Smooth muscle cell (in vitro differentiated cells): ENCODE measurements around the gene SLC38A9. TPM values are rescaled to one million over a fixed set of nuclear protein-coding genes. Genes with fewer than 3 reads are reported as not detected.
A peak's percentile ranks its signal among the peaks of the same experiment; 100 is the strongest.

Experiments used
- DNase-seq: peaks from one replicate; lab custom pipeline; 2025; ENCODE audit not compliant: unreplicated experiment; lab: John Stamatoyannopoulos, UW
- H2AFZ ChIP-seq: fragments of 200-600 bp; sonication (generic); 2 replicates; pipeline ENCODE4 v1.6.0; 2016; ENCODE audit warnings: antibody characterized with exemption, low read depth, mild to moderate bottlenecking
- H3F3A ChIP-seq: fragments of 200-600 bp; sonication (generic); 2 replicates; pipeline ENCODE4 v1.6.0; 2017; ENCODE audit warnings: antibody characterized with exemption, low read depth
- H3K27ac ChIP-seq: fragments of 200-600 bp; sonication (generic); 2 replicates; pipeline ENCODE4 v1.5.1; 2016; ENCODE audit warnings: low read depth, mild to moderate bottlenecking
- H3K27me3 ChIP-seq: fragments of 200-600 bp; sonication (generic); 2 replicates; pipeline ENCODE4 v1.6.1; 2016; ENCODE audit warnings: low read depth, mild to moderate bottlenecking
- H3K36me3 ChIP-seq: fragments of 200-600 bp; sonication (generic); 2 replicates; pipeline ENCODE4 v1.5.1; 2016; ENCODE audit warnings: low read depth
- H3K4me1 ChIP-seq: fragments of 200-600 bp; sonication (generic); 2 replicates; pipeline ENCODE4 v1.5.1; 2016; ENCODE audit warnings: low read depth
- H3K4me2 ChIP-seq: fragments of 200-600 bp; sonication (generic); 2 replicates; pipeline ENCODE4 v1.6.0; 2016; ENCODE audit warnings: mild to moderate bottlenecking
- H3K4me3 ChIP-seq: fragments of 200-600 bp; sonication (generic); 2 replicates; pipeline ENCODE4 v1.5.1; 2016; ENCODE audit warnings: mild to moderate bottlenecking
- H3K79me2 ChIP-seq: fragments of 200-600 bp; sonication (generic); 2 replicates; pipeline ENCODE4 v1.6.0; 2016; ENCODE audit warnings: low read depth, mild to moderate bottlenecking
- H3K9ac ChIP-seq: fragments of 200-600 bp; sonication (generic); 2 replicates; pipeline ENCODE4 v1.6.0; 2016; ENCODE audit warnings: low read depth
- H3K9me3 ChIP-seq: fragments of 200-600 bp; sonication (generic); replicated peaks from 2 replicates; pipeline ENCODE4 v1.5.1; 2016; ENCODE audit warnings: low read depth
- H4K20me1 ChIP-seq: fragments of 200-600 bp; sonication (generic); 2 replicates; pipeline ENCODE4 v1.6.0; 2016; ENCODE audit warnings: low read depth
- CTCF ChIP-seq: fragments of 200-600 bp; sonication (generic); IDR thresholded peaks from 2 replicates; pipeline ENCODE4 v1.5.1; 2017; ENCODE audit warnings: borderline replicate concordance, mild to moderate bottlenecking, antibody characterized with exemption; ENCODE audit not compliant: insufficient read depth, poor library complexity, severe bottlenecking
- WGBS: methylation state at CpG from one replicate; pipeline ENCODE4 v1.1.7; 2016; ENCODE audit warnings: low lambda C conversion rate; 5-methylcytosine and 5-hydroxymethylcytosine counted together
- polyA plus RNA-seq: library from polyadenylated mRNA; unstranded; fragments of >200 nt; fragmentation: Nextera tagmentation; extraction: Ambion mirVana; gene quantifications from 2 replicates; pipeline ENCODE4 v1.2.1, GENCODE V29; 2016
- total RNA-seq: library from RNA; depleted of rRNA; stranded (reverse); fragments of >200 nt; gene quantifications from 2 replicates; pipeline ENCODE4 v1.2.3, GENCODE V29; 2014

Gene SLC38A9
- total and polyA plus RNA-seq, 2 experiments from 2014 or later = 19.8 to 41.0 TPM

GRCh38 chr5:55657443-55657842, 54.7 kb downstream of the SLC38A9 start:
- H3K79me2 ChIP-seq = no peaks in the 10 kb centered on the region
- H3K27me3 ChIP-seq = no peaks in the 10 kb centered on the region
- H4K20me1 ChIP-seq = no peaks in the 10 kb centered on the region
- no peak for DNase-seq
- no peak overlapping the region for H3K9ac ChIP-seq
- H3K4me1 ChIP-seq = no peaks in the 10 kb centered on the region
- 75% methylated on average over 2 of the region's 2 CpGs for WGBS
- H3K9me3 ChIP-seq = no peaks in the 10 kb centered on the region
- no peak overlapping the region for H3K4me2 ChIP-seq
- no peaks in the 10 kb centered on the region for H3F3A ChIP-seq
- H3K36me3 ChIP-seq = no peaks in the 10 kb centered on the region
- TF ChIP-seq CTCF = no peak
- no peak overlapping the region for H3K4me3 ChIP-seq
- H3K27ac ChIP-seq = no peak overlapping the region
- no peak overlapping the region for H2AFZ ChIP-seq

- Histone ChIP-seq H2AFZ (no peak overlapping the region), H3F3A (peaks cover 8% of the 10 kb centered on the region), H3K79me2 (no peaks in the 10 kb centered on the region), H3K9ac (no peak overlapping the region), H4K20me1 (no peaks in the 10 kb centered on the region), H3K36me3 (no peaks in the 10 kb centered on the region), H3K27ac (peak overlapping the region; percentile 41), H3K27me3 (no peaks in the 10 kb centered on the region), H3K4me1 (peaks cover 7% of the 10 kb centered on the region), H3K4me3 (no peak overlapping the region), H3K9me3 (no peaks in the 10 kb centered on the region), H3K4me2 (peak overlapping the region; percentile 32)
- no peak for DNase-seq
- 22% methylated on average over 3 of the region's 3 CpGs for WGBS
- no peak for TF ChIP-seq CTCF
Observed at GRCh38 chr5:55650386-55650785, 61.7 kb downstream of the SLC38A9 start.

GRCh38 chr5:55649963-55650362, 62.2 kb downstream of the SLC38A9 start:
- Histone ChIP-seq H3K4me2 (peak overlapping the region; percentile 32), H3K9ac (no peak overlapping the region), H3K4me1 (peaks cover 7% of the 10 kb centered on the region), H3K36me3 (no peaks in the 10 kb centered on the region), H3K27ac (peak overlapping the region; percentile 41), H3K9me3 (no peaks in the 10 kb centered on the region), H3K79me2 (no peaks in the 10 kb centered on the region), H3K27me3 (no peaks in the 10 kb centered on the region), H2AFZ (no peak overlapping the region), H4K20me1 (no peaks in the 10 kb centered on the region), H3K4me3 (no peak overlapping the region), H3F3A (peaks cover 8% of the 10 kb centered on the region)
- DNase-seq = no peak
- no peak for TF ChIP-seq CTCF

- no peaks in the 10 kb centered on the region for H3K27me3 ChIP-seq
- H4K20me1 ChIP-seq = no peaks in the 10 kb centered on the region
- peaks cover 4% of the 10 kb centered on the region for H3K4me1 ChIP-seq
- no peak overlapping the region for H3K9ac ChIP-seq
- H3K79me2 ChIP-seq = no peaks in the 10 kb centered on the region
- H3K27ac ChIP-seq = peak overlapping the region; percentile 43
- no peaks in the 10 kb centered on the region for H3K36me3 ChIP-seq
- TF ChIP-seq CTCF = no peak
- H3K4me2 ChIP-seq = no peak overlapping the region
- no peak overlapping the region for H3K4me3 ChIP-seq
- no peaks in the 10 kb centered on the region for H3K9me3 ChIP-seq
- H2AFZ ChIP-seq = no peak overlapping the region
- no peak for DNase-seq
- WGBS = 62% methylated on average over 3 of the region's 3 CpGs
- no peaks in the 10 kb centered on the region for H3F3A ChIP-seq
Observed at GRCh38 chr5:55645304-55645703, 66.8 kb downstream of the SLC38A9 start.
